Fibroblast of skin of abdomen (primary cell): ENCODE measurements around the gene CENPA.
A peak's percentile ranks its signal among the peaks of the same experiment; 100 is the strongest.

Experiments
- DNase-seq: peaks from one replicate; pipeline ENCODE4 v3.0.0-alpha.2; 2013

The CENPA gene

GRCh38 chr2:26763019-26763418 is 22.8 kb upstream of the CENPA start:
- DNase-seq, result no peak

DNA sequence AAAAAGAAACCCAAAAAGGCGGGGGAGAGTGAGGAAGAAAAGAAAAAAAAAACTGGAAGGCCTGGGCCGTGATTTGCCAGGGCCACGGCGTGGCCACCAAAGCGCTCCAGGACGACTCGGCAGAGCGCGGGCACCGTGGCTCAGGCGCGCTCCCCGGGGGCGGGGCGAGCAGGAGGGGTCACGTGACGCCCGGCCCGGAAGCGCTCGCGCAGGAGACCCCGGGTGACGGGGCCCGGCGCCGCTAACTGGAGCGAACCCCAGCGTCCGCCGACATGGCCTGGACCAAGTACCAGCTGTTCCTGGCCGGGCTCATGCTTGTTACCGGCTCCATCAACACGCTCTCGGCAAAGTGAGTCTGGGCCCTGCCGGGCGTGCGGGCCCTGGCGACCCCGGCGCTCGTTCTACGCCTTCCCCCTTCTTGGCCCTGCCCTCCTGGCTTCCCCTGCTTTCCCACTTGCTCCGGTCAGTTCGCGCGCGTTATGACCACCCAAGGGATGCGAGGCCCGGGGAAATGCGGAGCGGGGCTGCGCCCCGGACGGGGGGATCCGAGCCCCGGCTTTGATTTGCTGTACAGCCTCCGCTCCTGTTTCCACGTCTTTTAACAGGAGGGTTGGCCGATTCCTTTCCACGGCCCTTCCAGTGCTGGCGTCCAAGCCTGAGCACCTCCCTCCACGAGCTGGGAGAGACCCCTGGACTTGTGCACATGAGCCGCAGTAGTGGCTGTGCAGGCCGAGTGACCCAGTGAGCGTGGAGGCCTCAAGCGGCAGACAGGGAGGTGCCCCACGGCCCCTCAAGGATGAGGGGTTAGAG is 21.6 kb upstream of the CENPA start, which contains the start of gene SLC35F6:
TSS of gene SLC35F6 (plus strand) at position 207 of the 810 bp plus-strand sequence. CDS start at position 273, 66 bp downstream.
- peak; percentile 82 for DNase-seq

GRCh38 chr2:26764906-26765305 is 20.9 kb upstream of the CENPA start:
- no peak for DNase-seq

DNA sequence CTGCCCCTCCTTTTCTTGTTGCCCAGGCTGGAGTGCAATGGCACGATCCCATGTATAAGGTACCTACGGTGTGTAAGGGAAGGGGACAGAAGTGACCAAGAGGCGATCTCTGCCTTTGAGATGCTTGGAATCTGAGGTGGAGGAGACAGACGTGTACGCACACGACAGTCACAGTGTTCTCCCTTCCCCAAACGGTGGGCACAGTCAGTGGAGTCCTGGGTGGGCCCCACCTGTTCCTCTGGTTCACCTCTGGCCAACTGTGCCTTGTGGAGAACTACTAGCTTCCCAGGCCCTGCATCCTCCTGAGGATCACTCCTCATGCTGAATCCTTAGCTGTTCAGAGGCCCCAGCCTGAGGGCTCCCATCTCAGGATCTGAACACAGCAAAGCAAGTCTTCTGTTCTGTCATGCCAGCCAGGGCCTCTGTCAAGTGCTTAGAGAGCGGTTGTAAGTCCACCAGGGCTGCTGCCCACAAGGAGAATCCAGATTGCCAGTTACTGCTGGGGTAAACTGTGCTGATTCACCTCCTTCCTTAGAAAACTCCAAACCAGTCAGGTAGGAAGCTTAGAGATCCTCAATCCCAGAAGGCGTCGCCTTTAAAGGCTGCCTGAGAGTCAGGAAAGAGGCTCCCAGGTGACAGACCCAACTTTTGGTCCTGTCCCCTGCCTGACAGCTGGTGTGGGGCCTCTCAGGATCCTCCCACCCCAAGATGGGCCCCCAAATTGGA is 20.2 kb upstream of the CENPA start:
- DNase-seq, result no peak

- no peak for DNase-seq
Measured at GRCh38 chr2:26767129-26767528, 18.7 kb upstream of the CENPA start.

DNA sequence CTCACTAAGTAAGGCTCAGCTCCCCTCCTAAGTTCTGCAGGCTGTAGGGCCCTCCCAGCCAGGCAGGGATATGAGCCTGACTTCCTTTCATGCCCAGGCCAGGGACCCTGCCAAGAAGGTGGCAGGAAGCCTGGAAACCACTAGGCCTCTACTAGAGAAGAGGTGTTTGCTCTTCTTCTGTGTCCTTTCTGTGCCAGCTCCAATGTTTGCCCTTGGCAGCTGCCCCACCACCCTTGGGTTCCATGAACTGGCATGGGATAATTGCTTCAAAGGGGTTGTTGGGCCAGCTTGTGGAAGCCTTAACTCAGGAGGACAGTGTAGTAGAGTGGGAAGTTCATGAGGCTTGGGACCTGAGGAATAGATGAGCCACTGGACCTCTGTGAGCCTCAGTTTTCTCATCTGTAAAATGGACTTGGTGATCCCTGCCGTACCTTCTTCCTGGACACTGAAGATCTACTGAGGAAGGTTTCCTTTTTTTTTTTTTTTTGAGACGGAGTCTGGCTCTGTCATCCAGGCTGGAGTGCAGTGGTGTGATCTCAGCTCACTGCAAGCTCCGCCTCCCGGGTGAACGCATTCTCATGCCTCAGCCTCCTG is 17.9 kb upstream of the CENPA start:
- DNase-seq, result no peak

DNA sequence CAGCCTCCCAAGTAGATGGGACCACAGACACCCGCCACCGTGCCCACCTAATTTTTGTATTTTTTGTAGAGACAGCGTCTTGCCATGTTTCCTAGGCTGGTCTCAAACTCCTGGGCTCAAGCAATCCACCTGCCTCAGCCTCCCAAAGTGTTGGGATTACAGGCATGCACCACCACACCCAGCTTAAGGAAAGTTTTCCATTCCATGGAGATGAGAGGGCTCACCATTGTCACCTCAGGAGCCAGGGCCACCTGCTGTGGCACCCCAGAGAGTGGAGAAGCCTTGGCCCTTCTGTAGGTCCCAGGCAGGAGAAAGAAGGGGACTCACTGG is 17.1 kb upstream of the CENPA start:
- no peak for DNase-seq

DNA sequence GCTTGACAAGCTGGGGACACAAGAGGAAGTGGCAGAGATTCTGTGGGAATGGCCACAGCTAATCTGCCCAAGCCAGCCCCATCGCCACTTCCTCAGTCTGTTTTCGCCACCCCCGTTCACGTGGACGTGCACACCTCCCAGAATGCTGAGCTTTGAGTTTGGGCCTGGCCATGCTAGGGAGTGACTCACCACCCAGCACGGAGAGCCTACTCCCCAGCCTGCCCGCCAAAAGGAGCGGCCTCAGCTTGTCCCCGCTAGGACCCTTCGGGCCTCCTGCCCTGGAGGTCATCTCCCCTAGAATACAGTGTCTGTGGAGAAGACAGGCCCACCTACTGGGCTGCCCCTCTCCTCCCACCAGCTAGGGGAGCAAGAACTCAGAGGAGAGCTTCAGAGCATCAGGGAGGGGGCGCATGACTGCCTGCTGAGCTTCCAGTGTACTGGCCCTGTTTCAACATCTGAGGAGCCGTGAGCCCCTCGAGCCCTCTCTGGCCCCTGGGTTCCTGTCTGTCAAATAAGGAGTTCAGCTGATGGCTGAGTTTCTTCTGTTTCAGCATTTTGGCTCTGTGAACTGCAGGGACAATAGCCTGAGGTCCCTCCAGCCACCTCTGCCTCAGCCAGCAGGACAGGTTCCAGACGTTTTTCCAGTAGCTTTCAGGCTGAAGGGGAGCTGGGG is 16.6 kb upstream of the CENPA start:
- DNase-seq, result no peak

DNA sequence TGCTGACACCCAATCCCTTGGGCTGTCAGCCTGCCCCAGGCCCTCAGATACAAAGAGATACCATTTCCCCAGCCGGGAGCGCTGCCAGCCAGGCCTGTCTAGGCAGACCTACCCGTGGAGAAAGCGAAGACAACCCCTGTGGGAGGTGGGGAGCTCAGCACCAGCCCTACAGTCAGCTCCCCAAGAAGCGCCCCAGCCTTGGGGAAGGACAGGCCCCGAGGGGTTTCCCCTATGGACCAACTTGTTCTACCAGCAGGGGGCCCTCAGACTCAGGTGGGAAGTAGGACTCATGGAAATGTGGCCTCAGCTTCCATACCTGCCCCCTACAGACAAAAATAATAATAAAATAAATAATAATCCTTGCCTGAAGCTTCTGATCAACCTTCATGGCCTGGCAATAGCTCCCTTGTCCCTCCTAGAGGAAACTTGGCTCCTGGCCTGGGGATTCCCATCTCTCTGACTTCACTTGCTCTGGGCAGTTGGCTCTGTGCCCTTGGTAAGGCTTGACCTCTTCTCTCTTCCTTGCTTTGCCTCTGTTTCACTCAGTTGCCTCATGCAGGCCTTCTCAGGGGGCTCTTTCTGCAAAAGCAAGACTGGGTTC is 14.8 kb upstream of the CENPA start:
- peak; percentile 64 for DNase-seq

- DNase-seq, result peak; percentile 26
Measured at GRCh38 chr2:26772064-26773001, 13.5 kb upstream of the CENPA start.

GRCh38 chr2:26776195-26776800 is 9.6 kb upstream of the CENPA start:
- no peak for DNase-seq

DNA sequence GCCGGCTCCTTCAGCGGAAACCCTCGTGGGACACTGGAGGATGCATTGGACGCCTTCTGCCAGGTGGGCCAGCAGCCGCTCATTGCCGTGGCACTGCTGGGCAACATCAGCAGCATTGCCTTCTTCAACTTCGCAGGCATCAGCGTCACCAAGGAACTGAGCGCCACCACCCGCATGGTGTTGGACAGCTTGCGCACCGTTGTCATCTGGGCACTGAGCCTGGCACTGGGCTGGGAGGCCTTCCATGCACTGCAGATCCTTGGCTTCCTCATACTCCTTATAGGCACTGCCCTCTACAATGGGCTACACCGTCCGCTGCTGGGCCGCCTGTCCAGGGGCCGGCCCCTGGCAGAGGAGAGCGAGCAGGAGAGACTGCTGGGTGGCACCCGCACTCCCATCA is 7.8 kb upstream of the CENPA start:
- no peak for DNase-seq

DNA sequence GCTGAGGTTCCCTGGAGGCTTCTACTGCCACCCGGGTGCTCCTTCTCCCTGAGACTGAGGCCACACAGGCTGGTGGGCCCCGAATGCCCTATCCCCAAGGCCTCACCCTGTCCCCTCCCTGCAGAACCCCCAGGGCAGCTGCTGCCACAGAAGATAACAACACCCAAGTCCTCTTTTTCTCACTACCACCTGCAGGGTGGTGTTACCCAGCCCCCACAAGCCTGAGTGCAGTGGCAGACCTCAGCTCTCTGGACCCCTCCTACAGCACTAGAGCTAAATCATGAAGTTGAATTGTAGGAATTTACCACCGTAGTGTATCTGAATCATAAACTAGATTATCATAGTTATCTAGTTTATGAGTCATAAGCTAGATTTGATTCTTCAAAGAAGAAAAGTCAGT is 7.3 kb upstream of the CENPA start:
- no peak for DNase-seq

- no peak for DNase-seq
Measured at GRCh38 chr2:26780203-26780760, 5.6 kb upstream of the CENPA start.

- no peak for DNase-seq
Measured at GRCh38 chr2:26782876-26783704, 2.8 kb upstream of the CENPA start.

DNA sequence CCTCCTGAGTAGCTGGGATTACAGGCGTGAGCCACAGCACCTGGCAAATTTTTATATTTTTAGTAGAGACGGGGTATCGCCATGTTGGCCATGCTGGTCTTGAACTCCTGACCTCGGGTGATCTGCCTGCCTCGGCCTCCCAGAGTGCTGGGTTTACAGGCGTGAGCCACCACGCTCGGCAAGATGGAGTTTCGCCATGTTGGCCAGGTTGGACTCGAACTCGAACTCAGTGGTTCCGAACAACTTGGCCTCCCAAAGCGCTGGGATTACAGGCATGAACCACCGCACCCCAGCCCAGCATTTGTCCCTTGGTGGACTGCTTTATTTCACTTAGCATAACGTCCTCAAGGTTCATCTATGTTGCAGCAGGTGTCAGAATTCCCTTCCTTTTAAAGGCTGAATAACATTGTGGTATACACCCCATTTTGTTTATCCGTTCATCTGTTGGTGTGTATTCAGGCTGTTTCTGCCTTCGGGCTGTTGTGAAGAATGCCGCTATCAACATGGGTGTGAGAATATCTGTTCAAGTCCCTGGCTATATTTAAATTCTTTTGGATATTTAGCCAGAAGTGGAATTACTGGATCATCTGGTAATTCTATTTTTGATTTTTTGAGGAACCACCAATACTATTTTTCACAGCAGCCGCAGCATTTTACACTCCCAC is 1.2 kb upstream of the CENPA start:
- no peak for DNase-seq

DNA sequence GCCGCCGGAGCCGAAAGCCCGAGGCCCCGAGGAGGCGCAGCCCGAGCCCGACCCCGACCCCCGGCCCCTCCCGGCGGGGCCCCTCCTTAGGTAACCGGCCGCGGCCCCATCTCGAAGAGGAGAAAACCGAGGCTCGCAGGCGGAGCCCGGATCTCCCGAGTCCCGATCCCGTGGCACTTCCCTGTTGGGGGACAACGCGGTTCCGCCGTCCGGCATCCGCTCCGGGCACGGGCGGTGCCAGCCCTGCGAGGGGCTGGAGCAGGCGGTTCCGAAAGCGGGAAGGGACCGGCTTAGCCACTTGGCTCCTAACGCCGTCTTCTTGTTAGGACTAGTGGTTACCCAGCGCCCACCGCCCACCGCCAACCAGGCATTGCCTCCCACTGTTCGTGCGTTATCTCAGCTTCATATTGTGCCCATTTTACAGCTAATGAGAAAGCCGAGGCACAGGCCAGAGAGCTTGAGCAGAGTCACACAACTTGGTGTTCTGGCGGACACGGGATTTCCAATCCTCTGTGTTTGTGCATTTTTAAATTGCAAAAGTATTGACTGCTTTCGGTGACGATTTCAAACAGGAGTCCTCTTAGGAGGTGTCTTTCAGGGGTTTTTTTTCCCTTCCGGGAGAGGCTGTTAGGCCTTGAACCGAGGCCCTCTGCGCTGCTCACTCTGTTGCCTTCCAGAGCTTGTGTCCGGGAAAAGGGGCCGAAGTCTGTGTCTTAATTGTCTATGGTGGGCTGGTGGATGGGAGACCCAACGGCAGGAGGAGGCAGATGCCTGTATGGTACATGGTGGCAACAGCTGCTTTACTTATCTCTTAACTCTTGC is 562 bp downstream of the CENPA start:
- DNase-seq, result no peak

DNA sequence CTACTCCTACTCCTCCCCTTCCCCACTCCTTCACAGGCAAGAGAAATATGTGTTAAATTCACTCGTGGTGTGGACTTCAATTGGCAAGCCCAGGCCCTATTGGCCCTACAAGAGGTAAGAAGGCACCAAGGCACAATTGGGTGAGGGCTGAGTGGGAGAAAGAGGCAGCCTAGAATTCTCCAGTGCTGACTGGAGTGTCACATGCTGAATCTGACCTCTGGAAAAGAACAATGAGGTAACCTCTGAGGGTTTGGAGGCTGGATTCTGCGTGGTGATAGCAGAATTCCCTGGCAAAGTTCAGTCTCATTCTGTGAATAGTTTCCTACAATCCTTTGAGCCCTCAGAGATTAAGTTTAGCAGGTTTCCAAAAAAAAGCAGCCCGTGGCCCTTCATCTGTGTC is 6.9 kb downstream of the CENPA start:
- no peak for DNase-seq
